HG03575 (cell line): ENCODE results near the gene KCTD21.
"Not testable (repeated sequence)": the region's sequence is repeated elsewhere in the genome, so short reads cannot be mapped to it uniquely, and the experiment has no call there.

Source experiments
- ATAC-seq: cut with Tn5 transposase; IDR thresholded peaks from one replicate; pipeline ENCODE4 v1.9.1; 2021; ENCODE audit not compliant: unreplicated experiment, insufficient number of reproducible peaks, low FRiP score; ENCODE audit errors: extremely low read depth

Gene KCTD21

GRCh38 chr11:78189174-78189724 lies 823 bp upstream of the KCTD21 start:
- no peak for ATAC-seq

- peak; percentile 7 for ATAC-seq
Measured at GRCh38 chr11:78187366-78188285, 800 bp downstream of the KCTD21 start.

GRCh38 chr11:78181185-78181584 lies 7.2 kb downstream of the KCTD21 start:
- ATAC-seq, result no peak

- ATAC-seq, result no peak
Measured at GRCh38 chr11:78180751-78181150, 7.7 kb downstream of the KCTD21 start.

- no peak for ATAC-seq
Measured at GRCh38 chr11:78179459-78180071, 8.9 kb downstream of the KCTD21 start.

GRCh38 chr11:78177216-78177615 lies 11.2 kb downstream of the KCTD21 start:
- ATAC-seq, result no peak

- no peak for ATAC-seq
Measured at GRCh38 chr11:78176605-78177141, 11.8 kb downstream of the KCTD21 start.

GRCh38 chr11:78175862-78176261 lies 12.6 kb downstream of the KCTD21 start:
- ATAC-seq, result not testable (repeated sequence)

- no peak for ATAC-seq
Measured at GRCh38 chr11:78171951-78172350, 16.5 kb downstream of the KCTD21 start.

GRCh38 chr11:78170874-78171549 lies 17.4 kb downstream of the KCTD21 start:
- ATAC-seq, result no peak

- no peak for ATAC-seq
Measured at GRCh38 chr11:78170413-78170812, 18.0 kb downstream of the KCTD21 start.

- no peak for ATAC-seq
Measured at GRCh38 chr11:78168539-78169477, 19.6 kb downstream of the KCTD21 start.

GRCh38 chr11:78166855-78167469 lies 21.5 kb downstream of the KCTD21 start:
- no peak for ATAC-seq

GRCh38 chr11:78164471-78164870 lies 24.0 kb downstream of the KCTD21 start:
- no peak for ATAC-seq

- ATAC-seq, result no peak
Measured at GRCh38 chr11:78163828-78164227, 24.6 kb downstream of the KCTD21 start.

GRCh38 chr11:78161962-78162371 lies 26.5 kb downstream of the KCTD21 start:
- ATAC-seq, result no peak

- no peak for ATAC-seq
Measured at GRCh38 chr11:78161346-78161745, 27.1 kb downstream of the KCTD21 start.

- ATAC-seq, result no peak
Measured at GRCh38 chr11:78160557-78160956, 27.9 kb downstream of the KCTD21 start.
